GM15510 (cell line): Measurements from ENCODE around the gene LNX2.

Experiments used
- POLR2A ChIP-seq: IDR thresholded peaks from 3 replicates; pipeline ENCODE4 v1.6.1; 2011; ENCODE audit warnings: borderline replicate concordance; ENCODE audit not compliant: insufficient read length; ENCODE audit errors: extremely low read depth

Gene LNX2

GRCh38 chr13:27569405-27569804 lies 50.9 kb downstream of the LNX2 start:
- TF ChIP-seq POLR2A = no peak

GRCh38 chr13:27565818-27566217 lies 54.5 kb downstream of the LNX2 start:
- TF ChIP-seq POLR2A = no peak

- no peak for TF ChIP-seq POLR2A
Observed at GRCh38 chr13:27562457-27562856, 57.9 kb downstream of the LNX2 start.

GRCh38 chr13:27559719-27560118 lies 60.6 kb downstream of the LNX2 start:
- TF ChIP-seq POLR2A = no peak

- no peak for TF ChIP-seq POLR2A
Observed at GRCh38 chr13:27556109-27556508, 64.2 kb downstream of the LNX2 start.

GRCh38 chr13:27551562-27551961 lies 68.8 kb downstream of the LNX2 start:
- no peak for TF ChIP-seq POLR2A

GRCh38 chr13:27549406-27549981 lies 70.8 kb downstream of the LNX2 start:
- TF ChIP-seq POLR2A = no peak

- no peak for TF ChIP-seq POLR2A
Observed at GRCh38 chr13:27542220-27542619, 78.1 kb downstream of the LNX2 start.

GRCh38 chr13:27541386-27541785 lies 78.9 kb downstream of the LNX2 start:
- no peak for TF ChIP-seq POLR2A

GRCh38 chr13:27536361-27537101 lies 83.8 kb downstream of the LNX2 start:
- TF ChIP-seq POLR2A = no peak

- no peak for TF ChIP-seq POLR2A
Observed at GRCh38 chr13:27535546-27535945, 84.8 kb downstream of the LNX2 start.

- no peak for TF ChIP-seq POLR2A
Observed at GRCh38 chr13:27534981-27535380, 85.3 kb downstream of the LNX2 start.

GRCh38 chr13:27534108-27534980 lies 86.0 kb downstream of the LNX2 start:
- TF ChIP-seq POLR2A = no peak

- no peak for TF ChIP-seq POLR2A
Observed at GRCh38 chr13:27533155-27533643, 87.1 kb downstream of the LNX2 start.

GRCh38 chr13:27528908-27529307 lies 91.4 kb downstream of the LNX2 start:
- no peak for TF ChIP-seq POLR2A
